GM06990 (cell line): ENCODE data around the gene HK2.

Source experiments
- DNase-seq: peaks from one replicate; pipeline ENCODE4 v3.0.0-alpha.2; 2011; ENCODE audit not compliant: insufficient read length; ENCODE audit errors: extremely low read depth
- H3K27me3 ChIP-seq: replicated peaks from 2 replicates; pipeline ENCODE4 v1.6.0; 2011; ENCODE audit warnings: low read length; ENCODE audit not compliant: control insufficient read depth, insufficient read depth
- H3K36me3 ChIP-seq: 2 replicates; pipeline ENCODE4 v1.5.1; 2011; ENCODE audit warnings: low read length; ENCODE audit not compliant: control insufficient read depth, insufficient read depth
- H3K4me3 ChIP-seq: replicated peaks from 2 replicates; pipeline ENCODE4 v1.5.1; 2011; ENCODE audit warnings: low read depth, mild to moderate bottlenecking, control low read depth, low read length
- TF ChIP-seq, protein P1 (sequence below): IDR thresholded peaks from 2 replicates; pipeline ENCODE4 v1.5.1; 2011; ENCODE audit warnings: low read length, control low read depth, mild to moderate bottlenecking, inconsistent platforms; ENCODE audit not compliant: insufficient read depth, poor library complexity, severe bottlenecking

HK2 gene

DNA sequence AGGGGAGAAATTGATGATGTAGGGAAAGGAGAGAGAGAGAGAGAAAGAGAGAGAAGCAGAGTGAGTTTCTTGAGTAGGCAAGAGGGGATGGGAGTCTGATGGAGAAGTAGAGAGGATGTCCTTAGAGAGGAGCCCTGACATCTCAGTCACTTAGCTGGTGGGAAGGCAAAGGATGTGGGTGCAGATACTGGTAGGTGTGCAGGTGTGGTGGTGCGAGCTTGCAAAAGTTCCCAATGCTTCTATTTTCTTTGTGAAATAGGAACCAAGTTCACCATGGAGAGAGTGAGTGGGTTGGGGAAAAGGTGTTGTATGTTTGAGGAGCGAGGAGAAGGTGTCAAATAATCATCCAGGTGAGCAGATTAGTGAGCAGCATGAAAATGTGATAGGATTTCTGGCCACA, 98.0 kb downstream of the HK2 start:
- Histone ChIP-seq H3K36me3 (no peaks in the 10 kb centered on the region), H3K27me3 (no peaks in the 10 kb centered on the region; the same call in 1 of the 2 replicates), H3K4me3 (no peak overlapping the region)
- DNase-seq: no peak
- TF ChIP-seq, protein P1, sequence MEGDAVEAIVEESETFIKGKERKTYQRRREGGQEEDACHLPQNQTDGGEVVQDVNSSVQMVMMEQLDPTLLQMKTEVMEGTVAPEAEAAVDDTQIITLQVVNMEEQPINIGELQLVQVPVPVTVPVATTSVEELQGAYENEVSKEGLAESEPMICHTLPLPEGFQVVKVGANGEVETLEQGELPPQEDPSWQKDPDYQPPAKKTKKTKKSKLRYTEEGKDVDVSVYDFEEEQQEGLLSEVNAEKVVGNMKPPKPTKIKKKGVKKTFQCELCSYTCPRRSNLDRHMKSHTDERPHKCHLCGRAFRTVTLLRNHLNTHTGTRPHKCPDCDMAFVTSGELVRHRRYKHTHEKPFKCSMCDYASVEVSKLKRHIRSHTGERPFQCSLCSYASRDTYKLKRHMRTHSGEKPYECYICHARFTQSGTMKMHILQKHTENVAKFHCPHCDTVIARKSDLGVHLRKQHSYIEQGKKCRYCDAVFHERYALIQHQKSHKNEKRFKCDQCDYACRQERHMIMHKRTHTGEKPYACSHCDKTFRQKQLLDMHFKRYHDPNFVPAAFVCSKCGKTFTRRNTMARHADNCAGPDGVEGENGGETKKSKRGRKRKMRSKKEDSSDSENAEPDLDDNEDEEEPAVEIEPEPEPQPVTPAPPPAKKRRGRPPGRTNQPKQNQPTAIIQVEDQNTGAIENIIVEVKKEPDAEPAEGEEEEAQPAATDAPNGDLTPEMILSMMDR: no peak

DNA sequence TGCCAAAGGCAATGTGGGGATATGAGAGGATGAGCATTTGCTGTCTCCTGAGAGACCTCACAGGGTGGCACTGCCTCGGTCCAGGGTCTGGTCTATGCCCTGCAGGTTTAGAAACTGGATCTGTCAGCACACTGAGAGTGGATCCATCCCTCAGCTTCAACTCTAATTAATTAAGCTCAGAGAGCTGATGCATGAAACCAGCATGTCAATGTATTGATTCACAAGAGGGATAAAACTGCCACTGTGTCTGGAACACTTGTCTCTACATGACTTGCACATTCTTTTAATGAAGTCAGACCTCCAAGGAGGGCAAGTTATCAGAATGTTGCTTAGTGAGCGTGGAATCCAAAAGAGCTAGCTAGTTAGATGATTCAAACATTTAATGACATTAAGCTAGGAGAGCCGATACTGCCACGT, 102.1 kb downstream of the HK2 start:
- H3K4me3 ChIP-seq: no peak overlapping the region
- H3K27me3 ChIP-seq: no peaks in the 10 kb centered on the region; the same call in 1 of the 2 replicates
- no peak for DNase-seq
- TF ChIP-seq, protein P1: no peak
- no peaks in the 10 kb centered on the region for H3K36me3 ChIP-seq

DNA sequence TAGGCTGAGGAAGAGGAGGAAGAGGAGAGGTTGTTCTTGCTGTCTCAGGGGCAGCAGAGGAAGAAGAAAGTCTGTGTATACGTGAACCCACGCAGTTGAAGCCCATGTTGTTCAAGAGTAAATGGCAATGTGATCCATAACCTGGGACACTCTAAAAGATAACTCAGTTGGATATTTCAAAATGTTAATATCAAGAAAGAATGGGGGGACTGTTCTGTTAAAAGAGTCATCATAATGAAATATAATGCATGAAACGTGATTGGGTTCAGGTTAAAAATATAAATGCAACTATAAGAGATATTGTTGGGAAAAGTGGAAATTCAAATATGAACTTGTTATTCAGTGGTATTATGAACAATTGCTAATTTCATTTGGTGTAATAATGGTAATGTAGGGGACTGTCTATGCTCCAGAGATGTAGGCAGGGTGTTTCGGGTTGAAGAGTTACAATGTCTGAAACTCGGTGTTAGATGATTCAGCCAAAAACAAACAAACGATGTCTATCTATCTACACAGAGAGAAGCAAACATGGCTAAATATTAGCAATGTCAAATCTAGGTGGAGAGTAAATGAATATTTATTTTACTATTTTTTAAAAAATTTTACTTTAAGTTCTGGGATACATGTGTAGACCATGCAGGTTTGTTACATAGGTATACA, 103.4 kb downstream of the HK2 start:
- DNase-seq: no peak
- Histone ChIP-seq H3K36me3 (no peaks in the 10 kb centered on the region), H3K4me3 (no peak overlapping the region), H3K27me3 (no peaks in the 10 kb centered on the region; the same call in 1 of the 2 replicates)
- TF ChIP-seq, protein P1: no peak

DNA sequence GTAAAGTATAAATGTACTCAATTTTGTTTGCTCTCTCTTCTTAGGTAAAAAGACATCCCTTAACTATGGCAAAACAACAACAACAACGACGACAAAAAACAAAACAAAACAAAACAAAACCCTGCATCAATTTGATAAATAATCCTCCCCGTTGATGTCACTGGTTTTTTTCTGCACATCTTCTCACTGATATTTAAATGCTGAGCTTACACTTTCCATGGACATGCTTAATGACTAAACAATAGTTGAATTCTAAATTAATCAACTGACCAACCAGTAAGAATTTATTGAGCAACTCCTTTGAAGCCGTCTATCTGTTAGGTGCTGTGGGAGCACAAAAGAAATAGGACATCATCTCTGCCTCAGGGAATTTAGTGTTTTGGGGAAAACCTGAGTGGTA, 104.3 kb downstream of the HK2 start:
- H3K27me3 ChIP-seq: no peaks in the 10 kb centered on the region; the same call in 1 of the 2 replicates
- no peaks in the 10 kb centered on the region for H3K36me3 ChIP-seq
- no peak overlapping the region for H3K4me3 ChIP-seq
- no peak for DNase-seq
- TF ChIP-seq, protein P1: no peak

DNA sequence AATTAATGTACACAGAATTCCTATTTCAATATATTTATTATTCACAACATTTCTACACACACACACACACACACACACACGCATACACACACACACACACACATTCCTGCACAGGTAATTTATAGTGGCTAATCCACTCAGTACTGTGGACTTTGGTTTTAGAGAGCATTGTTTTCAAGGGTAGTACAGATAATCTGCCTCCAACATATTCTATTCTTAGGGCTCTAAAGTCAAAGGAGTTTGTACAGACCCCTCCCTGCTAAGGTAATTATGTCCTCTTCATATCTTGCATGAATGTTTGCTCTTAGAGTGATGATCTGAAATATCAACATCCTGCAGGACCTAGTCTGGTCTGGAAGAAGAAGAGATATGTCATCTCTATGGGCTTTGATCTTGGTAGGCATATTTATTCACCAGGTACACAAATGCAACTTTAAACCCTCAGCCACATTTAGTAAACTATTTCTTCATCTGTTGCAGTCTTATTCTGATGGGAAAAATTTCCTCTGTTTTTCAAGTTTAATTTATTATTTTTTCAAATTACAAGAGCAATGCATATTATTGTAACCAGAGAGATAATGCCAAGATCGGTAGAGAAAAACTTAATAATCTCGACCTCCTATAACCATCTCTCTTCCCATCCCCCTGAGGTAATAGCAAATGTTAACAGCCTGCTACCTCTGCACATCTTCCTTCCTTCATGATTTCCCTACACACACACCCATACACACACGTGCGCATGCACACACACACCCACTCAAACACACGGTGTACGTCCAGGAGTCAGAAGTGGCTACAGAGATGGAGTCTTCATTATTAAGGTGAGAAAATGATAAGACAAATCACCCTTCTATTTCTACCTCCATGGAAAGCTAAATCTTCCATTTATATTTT, 106.2 kb downstream of the HK2 start:
- Histone ChIP-seq H3K36me3 (no peaks in the 10 kb centered on the region), H3K4me3 (no peak overlapping the region), H3K27me3 (no peaks in the 10 kb centered on the region)
- TF ChIP-seq, protein P1: no peak
- DNase-seq: no peak
